OCI-LY1 (cell line): ENCODE data around the gene UTP14C.
"Not testable (repeated sequence)": the region's sequence is repeated elsewhere in the genome, so short reads cannot be mapped to it uniquely, and the experiment has no call there.

Experiments
- CTCF ChIP-seq: fragments of 200-600 bp; sonication (generic), shearing (Covaris generic); IDR thresholded peaks from 2 replicates; pipeline ENCODE4 v1.5.1; 2017; ENCODE audit warnings: mild to moderate bottlenecking, antibody characterized with exemption, low read length, moderate library complexity, mixed read lengths
- EZH2 ChIP-seq: fragments of 200-600 bp; sonication (generic), shearing (Covaris generic); IDR thresholded peaks from 2 replicates; pipeline ENCODE4 v1.8.0; 2017; ENCODE audit warnings: borderline replicate concordance, mixed run types, mild to moderate bottlenecking, antibody characterized with exemption, low read length, moderate library complexity, mixed read lengths

DNA sequence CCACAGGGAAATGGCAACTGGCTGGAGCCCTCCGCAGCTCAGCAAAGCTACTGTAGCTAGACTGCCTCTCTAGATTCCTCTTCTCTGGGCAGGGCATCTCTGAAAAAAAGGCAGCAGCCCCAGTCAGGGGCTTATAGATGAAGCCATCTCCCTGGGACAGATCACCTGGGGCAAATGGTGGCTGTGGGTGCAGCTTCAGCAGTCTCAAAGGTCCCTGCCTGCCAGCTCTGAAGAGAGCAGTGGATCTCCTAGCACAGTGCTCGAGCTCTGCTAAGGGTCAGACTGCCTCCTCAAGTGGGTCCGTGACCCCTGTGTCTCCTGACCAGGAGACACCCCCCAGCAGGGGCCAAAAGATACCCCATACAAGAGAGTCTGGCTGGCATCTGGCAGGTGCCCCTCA, 41.2 kb upstream of the UTP14C start:
- not testable (repeated sequence) for TF ChIP-seq CTCF, EZH2
